Epithelial cell of esophagus (primary cell): Measurements from ENCODE around the gene SESN1.
"Not testable (repeated sequence)": the region's sequence is repeated elsewhere in the genome, so short reads cannot be mapped to it uniquely, and the experiment has no call there.

ENCODE experiments used
- DNase-seq: peaks from one replicate; pipeline ENCODE4 v3.0.0; 2010; ENCODE audit warnings: low read depth
- H3K4me3 ChIP-seq: 2 replicates; pipeline ENCODE4 v1.5.1; 2011; ENCODE audit warnings: mild to moderate bottlenecking, low read length, control low read depth
- TF ChIP-seq, protein P1 (sequence below): IDR thresholded peaks from 2 replicates; pipeline ENCODE4 v1.5.1; 2011; ENCODE audit warnings: low read depth, mild to moderate bottlenecking, low read length, control low read depth, inconsistent platforms; ENCODE audit not compliant: insufficient read depth; ENCODE audit errors: missing control alignments

SESN1 gene

DNA sequence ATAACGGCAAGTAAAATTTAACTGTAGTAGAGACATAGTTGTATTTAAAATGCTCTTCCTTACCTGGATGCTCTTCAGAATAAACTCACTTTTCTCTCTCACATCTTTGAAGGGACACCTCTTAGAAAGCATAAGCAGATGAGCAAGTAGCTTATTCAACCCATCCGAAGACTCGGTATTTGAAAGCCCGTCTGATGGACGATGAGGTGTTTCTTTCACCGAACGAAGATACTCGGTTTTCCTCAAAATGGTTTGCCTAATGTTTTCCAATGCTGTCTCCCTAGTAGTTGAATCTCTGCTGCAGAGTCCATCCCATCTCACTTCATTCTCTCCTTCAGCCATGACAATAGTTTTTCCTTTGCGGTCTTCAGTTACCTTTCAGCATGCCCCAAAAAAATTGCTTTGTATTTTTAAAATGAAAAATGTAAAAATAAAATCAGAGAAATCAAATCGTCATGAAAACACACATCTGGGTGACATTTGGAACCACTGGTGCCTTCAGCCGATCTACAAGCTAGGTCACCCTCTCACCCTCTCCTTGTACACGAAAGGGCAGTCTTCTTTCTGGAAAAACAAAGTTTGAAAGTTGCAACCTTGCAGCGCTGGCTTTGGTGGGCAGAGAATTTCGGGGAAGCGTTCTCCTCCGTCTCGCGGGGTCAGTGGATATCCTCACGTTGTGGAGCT lies 772 bp downstream of the SESN1 start:
- peak overlapping the region; percentile 93 for H3K4me3 ChIP-seq
- DNase-seq, result peak; percentile 35

DNA sequence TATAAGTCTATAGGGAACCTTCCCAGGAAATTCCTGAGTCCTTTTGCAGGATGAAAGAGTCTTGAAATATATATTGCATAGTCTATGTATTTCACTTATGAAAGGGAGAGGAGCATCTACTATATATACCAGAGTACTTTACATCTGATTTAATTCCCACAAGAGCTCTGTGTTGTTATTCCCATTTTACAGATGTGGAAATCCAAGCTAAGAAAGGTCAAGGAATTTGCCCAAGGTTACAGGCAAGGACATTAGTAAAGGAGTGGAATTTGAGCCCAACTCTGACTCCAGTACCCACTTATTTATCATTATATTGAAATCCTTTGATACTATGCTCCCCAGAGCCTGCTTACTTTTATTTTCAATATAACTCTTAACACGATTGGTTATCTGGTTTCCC lies 2.6 kb downstream of the SESN1 start:
- TF ChIP-seq, protein P1, sequence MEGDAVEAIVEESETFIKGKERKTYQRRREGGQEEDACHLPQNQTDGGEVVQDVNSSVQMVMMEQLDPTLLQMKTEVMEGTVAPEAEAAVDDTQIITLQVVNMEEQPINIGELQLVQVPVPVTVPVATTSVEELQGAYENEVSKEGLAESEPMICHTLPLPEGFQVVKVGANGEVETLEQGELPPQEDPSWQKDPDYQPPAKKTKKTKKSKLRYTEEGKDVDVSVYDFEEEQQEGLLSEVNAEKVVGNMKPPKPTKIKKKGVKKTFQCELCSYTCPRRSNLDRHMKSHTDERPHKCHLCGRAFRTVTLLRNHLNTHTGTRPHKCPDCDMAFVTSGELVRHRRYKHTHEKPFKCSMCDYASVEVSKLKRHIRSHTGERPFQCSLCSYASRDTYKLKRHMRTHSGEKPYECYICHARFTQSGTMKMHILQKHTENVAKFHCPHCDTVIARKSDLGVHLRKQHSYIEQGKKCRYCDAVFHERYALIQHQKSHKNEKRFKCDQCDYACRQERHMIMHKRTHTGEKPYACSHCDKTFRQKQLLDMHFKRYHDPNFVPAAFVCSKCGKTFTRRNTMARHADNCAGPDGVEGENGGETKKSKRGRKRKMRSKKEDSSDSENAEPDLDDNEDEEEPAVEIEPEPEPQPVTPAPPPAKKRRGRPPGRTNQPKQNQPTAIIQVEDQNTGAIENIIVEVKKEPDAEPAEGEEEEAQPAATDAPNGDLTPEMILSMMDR, result no peak
- H3K4me3 ChIP-seq, result no peak overlapping the region
- DNase-seq, result no peak

More for the DNA sequence above, 772 bp downstream of the SESN1 start:
- TF ChIP-seq, protein P1, result no peak

DNA sequence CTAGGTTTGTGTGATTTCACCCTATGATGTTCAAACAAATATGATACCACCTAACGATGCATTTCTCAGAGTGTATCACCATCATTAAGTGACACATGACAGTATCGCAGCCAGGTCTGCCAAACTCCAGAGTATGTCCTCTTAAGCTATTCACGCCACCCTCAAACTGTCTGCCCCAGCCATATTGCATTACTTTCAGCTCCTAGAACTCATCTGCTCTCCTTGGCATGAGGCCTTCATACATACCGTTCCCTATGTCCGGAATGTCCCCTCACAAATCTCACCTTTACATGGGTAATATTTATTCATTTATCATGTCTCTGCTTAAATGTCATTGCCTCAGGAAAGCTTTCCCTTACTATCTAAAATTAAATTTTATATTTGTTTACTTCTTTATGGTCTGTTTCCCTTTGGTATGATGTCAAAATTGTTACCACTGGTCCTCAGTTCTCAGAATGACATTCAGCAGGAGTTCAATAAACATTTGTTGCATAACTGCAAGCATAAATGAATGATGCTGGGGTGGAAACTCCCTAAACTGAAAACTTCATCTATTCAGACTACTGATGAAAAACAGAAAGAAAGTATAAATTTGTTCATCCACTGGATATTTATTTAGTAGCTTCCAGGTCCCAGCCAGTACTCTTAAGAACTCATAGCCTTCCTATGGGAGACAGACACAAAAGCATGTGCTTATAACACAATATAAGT lies 3.2 kb downstream of the SESN1 start:
- DNase-seq, result no peak
- TF ChIP-seq, protein P1, result no peak
- no peak overlapping the region for H3K4me3 ChIP-seq

DNA sequence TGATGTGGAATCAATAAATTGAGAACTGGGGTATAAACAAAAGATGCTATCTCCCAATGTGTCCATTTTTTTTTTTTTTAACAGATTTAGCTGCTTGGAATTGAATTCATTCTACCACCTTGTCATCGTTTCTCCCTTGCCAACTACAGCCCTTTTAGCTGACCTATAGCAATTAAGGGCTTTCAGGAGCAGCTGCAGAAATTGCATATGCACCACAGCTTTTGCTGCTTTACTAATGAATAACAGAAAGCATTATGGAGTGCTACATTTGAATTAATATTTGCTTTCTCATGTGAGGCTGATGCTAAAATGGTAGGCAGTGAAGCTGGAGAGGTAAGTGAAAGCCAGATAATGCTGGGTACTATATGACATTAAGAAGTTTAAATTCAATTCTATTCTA lies 5.7 kb downstream of the SESN1 start:
- no peak for DNase-seq
- H3K4me3 ChIP-seq, result no peak overlapping the region
- TF ChIP-seq, protein P1, result no peak

DNA sequence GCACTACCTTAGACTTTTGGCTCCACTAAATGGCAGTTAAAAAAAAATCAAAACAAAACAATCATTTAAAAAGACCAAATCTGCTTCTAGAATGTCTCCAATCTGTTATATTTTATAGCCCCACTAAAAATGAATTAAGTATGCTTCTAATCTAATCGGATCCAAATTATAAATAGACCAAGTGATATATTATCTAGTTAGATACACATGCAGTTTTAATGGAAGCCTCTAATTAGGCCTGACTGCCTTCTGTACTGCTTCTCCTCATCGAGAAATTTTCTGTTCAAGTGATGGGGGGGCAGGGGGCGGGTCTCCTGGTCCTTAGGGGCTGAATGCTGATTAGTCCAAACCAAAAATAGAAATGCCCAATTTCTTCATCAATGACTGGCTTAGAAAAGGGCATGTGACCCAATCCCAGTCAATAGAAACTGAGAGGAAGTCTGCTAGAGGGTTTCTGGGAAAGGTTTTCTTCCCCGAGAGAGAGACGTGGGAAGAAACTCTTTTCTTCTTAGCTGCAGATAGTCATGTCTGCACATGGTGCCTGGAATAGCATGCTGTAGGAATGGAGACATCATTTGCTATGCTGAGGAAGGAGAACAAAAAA lies 6.9 kb downstream of the SESN1 start:
- no peak overlapping the region for H3K4me3 ChIP-seq
- DNase-seq, result no peak
- TF ChIP-seq, protein P1, result no peak

DNA sequence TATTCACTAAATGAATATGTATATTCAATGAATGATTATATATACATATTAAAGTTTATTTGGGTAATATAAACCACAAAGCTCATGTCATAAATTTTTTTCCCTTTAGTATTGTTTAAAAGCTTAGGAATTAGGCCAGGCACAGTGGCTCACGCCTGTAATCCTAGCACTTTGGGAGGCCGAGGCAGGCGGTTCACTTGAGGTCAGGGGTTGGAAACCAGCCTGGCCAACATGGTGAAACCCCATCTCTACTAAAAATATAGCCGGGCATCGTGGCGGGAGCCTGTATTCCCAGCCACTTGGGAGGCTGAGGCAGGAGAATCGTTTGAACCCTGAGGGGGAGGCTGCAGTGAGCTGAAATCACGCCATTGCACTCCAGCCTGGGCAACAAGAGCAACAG lies 10.5 kb downstream of the SESN1 start:
- not testable (repeated sequence) for DNase-seq, H3K4me3 ChIP-seq

DNA sequence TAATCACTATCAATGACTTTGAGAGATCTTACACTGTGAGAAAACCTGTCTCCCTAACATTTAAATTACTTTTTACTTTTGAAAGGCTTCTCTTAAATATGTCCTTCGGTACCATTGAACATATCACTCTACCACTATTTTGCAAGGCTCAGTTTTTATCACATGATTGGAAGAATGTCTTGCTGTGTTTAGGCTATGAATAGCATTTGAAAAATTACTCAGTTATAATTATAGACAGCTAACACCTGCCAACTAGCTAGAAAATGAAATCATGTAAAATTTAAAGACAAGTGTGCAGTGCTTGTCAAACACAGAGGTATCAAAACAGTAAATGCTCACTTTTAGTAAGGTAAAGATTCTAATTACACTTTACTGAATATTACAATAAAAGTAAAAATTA lies 11.0 kb downstream of the SESN1 start:
- no peak overlapping the region for H3K4me3 ChIP-seq
- TF ChIP-seq, protein P1, result no peak
- DNase-seq, result no peak
